ENCODE data around the gene TNFRSF13B.
"Not testable (repeated sequence)": the region's sequence is repeated elsewhere in the genome, so short reads cannot be mapped to it uniquely, and the experiment has no call there.

GRCh38 chr17:16979237-16979823 is 7.4 kb upstream of the TNFRSF13B start:
- not testable (repeated sequence) for TF ChIP-seq EZH2phosphoT487 (IDR thresholded peaks at IDR 0.05; ENCODE audit: borderline replicate concordance); MAX (IDR thresholded peaks at IDR 0.05); POLR2AphosphoS5 (IDR thresholded peaks at IDR 0.05; ENCODE audit: low read depth, low read length); SP1 (IDR thresholded peaks at IDR 0.05; ENCODE audit: low read depth); CTCF (IDR thresholded peaks at IDR 0.05 in 2 of 3, conservative IDR thresholded peaks at IDR 0.05 in 1 of 3; ENCODE audit: borderline replicate concordance in 1 of 3, insufficient read depth in 1 of 3, low read depth in 2 of 3, low read length in 2 of 3); REST (IDR thresholded peaks at IDR 0.05; ENCODE audit: low read depth); ZFX (IDR thresholded peaks at IDR 0.05); ZNF274 (IDR thresholded peaks at IDR 0.05; ENCODE audit: low read depth, low read length)
